H1 (cell line): Measurements from ENCODE around the gene TOR1B. TPM values are rescaled to one million over a fixed set of nuclear protein-coding genes. Genes with fewer than 3 reads are reported as not detected.

Experiments
- CTCF ChIA-PET: fragments of 300-600 bp; sonication (Branson Sonifier 250); formaldehyde crosslinking; loops from one replicate; lab custom pipeline; 2021; ENCODE audit not compliant: partially characterized antibody; lab: Charles Lee
- POLR2A ChIA-PET: fragments of 300-600 bp; sonication (Branson Sonifier 250); formaldehyde crosslinking; loops from one replicate; lab custom pipeline; 2021; ENCODE audit warnings: inconsistent platforms; ENCODE audit not compliant: partially characterized antibody; lab: Charles Lee
- DNase-seq, 2 experiments: peaks; one replicate each; pipeline versions ENCODE4 v3.0.0 to v3.0.0-alpha.2; 2010 to 2022; ENCODE audit warnings: low spot score in 2 of 2, low read depth in 1 of 2, mixed read lengths in 1 of 2
- FAIRE-seq: peaks from 2 replicates; lab custom pipeline; 2011; peaks lifted over from hg19 to GRCh38; lab: Jason Lieb, UNC
- H2AFZ ChIP-seq: 2 replicates; pipeline ENCODE4 v1.8.1; 2012; ENCODE audit warnings: low read length, inconsistent platforms
- H2AK5ac ChIP-seq: 2 replicates; pipeline ENCODE4 v1.6.1; 2013; ENCODE audit warnings: low read depth, low read length
- H2BK120ac ChIP-seq: replicated peaks from 2 replicates; pipeline ENCODE3; 2013; ENCODE audit warnings: low read depth, low read length, inconsistent platforms
- H2BK12ac ChIP-seq: 2 replicates; pipeline ENCODE4 v1.6.1; 2013; ENCODE audit warnings: low read depth, low read length
- H2BK15ac ChIP-seq: 2 replicates; pipeline ENCODE4 v1.6.1; 2013; ENCODE audit warnings: low read length
- H2BK20ac ChIP-seq: 2 replicates; pipeline ENCODE4 v1.6.1; 2013; ENCODE audit warnings: low read length
- H2BK5ac ChIP-seq: 2 replicates; pipeline ENCODE4 v1.6.1; 2013; ENCODE audit warnings: low read depth, low read length
- H3K14ac ChIP-seq: 2 replicates; pipeline ENCODE4 v1.6.1; 2013; ENCODE audit warnings: inconsistent platforms; ENCODE audit not compliant: insufficient read length
- H3K18ac ChIP-seq: 2 replicates; pipeline ENCODE4 v1.6.1; 2013; ENCODE audit warnings: low read length; ENCODE audit errors: extremely low read depth
- H3K23ac ChIP-seq: 2 replicates; pipeline ENCODE4 v1.6.1; 2013; ENCODE audit warnings: inconsistent platforms; ENCODE audit not compliant: insufficient read length
- H3K23me2 ChIP-seq: 2 replicates; pipeline ENCODE4 v1.6.1; 2013; ENCODE audit warnings: low read depth, low read length
- H3K27ac ChIP-seq: 2 replicates; pipeline ENCODE4 v1.6.1; 2011; ENCODE audit warnings: low read depth, low read length, inconsistent platforms
- H3K27me3 ChIP-seq, 4 experiments: replicated peaks in 1 of 4; 1 replicate in 1 of 4; 2 replicates in 3 of 4; pipeline versions ENCODE4 v1.6.1 to v1.8.1; 2011 to 2013; ENCODE audit warnings: low read length in 3 of 4, mild to moderate bottlenecking in 3 of 4, inconsistent platforms in 2 of 4, mixed read lengths in 2 of 4, moderate library complexity in 1 of 4; ENCODE audit not compliant: control insufficient read depth in 3 of 4, insufficient read depth in 3 of 4; ENCODE audit errors: extremely low read depth in 1 of 4
- H3K36me3 ChIP-seq, 4 experiments: 2 replicates each; pipeline versions ENCODE4 v1.6.1 to v1.8.1; 2011 to 2013; ENCODE audit warnings: mild to moderate bottlenecking in 4 of 4, low read length in 3 of 4, moderate library complexity in 2 of 4, control low read depth in 1 of 4, inconsistent platforms in 1 of 4; ENCODE audit not compliant: insufficient read depth in 4 of 4, control insufficient read depth in 2 of 4
- H3K4ac ChIP-seq: replicated peaks from 2 replicates; pipeline ENCODE3; 2013; ENCODE audit warnings: low read length, low read depth, mixed read lengths, inconsistent platforms; ENCODE audit not compliant: insufficient read length
- H3K4me1 ChIP-seq, 4 experiments: replicated peaks in 1 of 4; 1 replicate in 1 of 4; 2 replicates in 3 of 4; pipeline versions ENCODE4 v1.6.1 to v1.8.1; 2011 to 2013; ENCODE audit warnings: low read length in 3 of 4, inconsistent platforms in 2 of 4, mixed read lengths in 1 of 4; ENCODE audit not compliant: insufficient read depth in 4 of 4, control insufficient read depth in 3 of 4
- H3K4me2 ChIP-seq, 2 experiments: 2 replicates each; pipeline versions ENCODE4 v1.6.1 to v1.8.1; 2011 to 2013; ENCODE audit warnings: low read depth in 2 of 2, low read length in 2 of 2, control low read depth in 1 of 2, inconsistent platforms in 1 of 2, mild to moderate bottlenecking in 1 of 2; ENCODE audit not compliant: insufficient read depth in 1 of 2
- H3K4me3 ChIP-seq, 4 experiments: fragments of 200-600, 300-600 bp in 1 of 4; sonication (generic), shearing (Covaris generic), sonication (Bioruptor Twin) in 1 of 4; 2 replicates each; pipeline versions ENCODE4 v1.5.1 to v1.8.1; 2011 to 2016; ENCODE audit warnings: low read length in 4 of 4, low read depth in 3 of 4, control low read depth in 2 of 4, inconsistent platforms in 2 of 4, mild to moderate bottlenecking in 2 of 4, mixed read lengths in 1 of 4, moderate library complexity in 1 of 4; ENCODE audit not compliant: insufficient read depth in 2 of 4; ENCODE audit errors: extremely low read depth in 1 of 4
- H3K56ac ChIP-seq: replicated peaks from 2 replicates; pipeline ENCODE3; 2013; ENCODE audit warnings: low read depth, mild to moderate bottlenecking, mixed read lengths, low read length, inconsistent platforms; ENCODE audit not compliant: insufficient read length
- H3K79me1 ChIP-seq: 2 replicates; pipeline ENCODE4 v1.6.1; 2013; ENCODE audit warnings: low read depth, low read length, control low read depth
- H3K79me2 ChIP-seq, 2 experiments: 2 replicates each; pipeline versions ENCODE4 v1.6.1 to v1.8.1; 2012 to 2013; ENCODE audit warnings: low read length in 2 of 2, mild to moderate bottlenecking in 2 of 2, inconsistent platforms in 1 of 2; ENCODE audit not compliant: insufficient read depth in 2 of 2, control insufficient read depth in 1 of 2
- H3K9ac ChIP-seq, 4 experiments: replicated peaks in 1 of 4; 1 replicate in 1 of 4; 2 replicates in 3 of 4; pipeline versions ENCODE4 v1.6.1 to v1.8.1; 2011 to 2013; ENCODE audit warnings: low read depth in 3 of 4, low read length in 3 of 4, control low read depth in 2 of 4, mild to moderate bottlenecking in 2 of 4, moderate library complexity in 2 of 4, inconsistent platforms in 1 of 4; ENCODE audit errors: extremely low read depth in 1 of 4
- H3K9me3 ChIP-seq, 2 experiments: 2 replicates each; pipeline versions ENCODE4 v1.6.1 to v1.8.1; 2012 to 2013; ENCODE audit warnings: mild to moderate bottlenecking in 2 of 2, moderate library complexity in 2 of 2, control low read depth in 1 of 2, inconsistent platforms in 1 of 2, low read depth in 1 of 2, low read length in 1 of 2, mixed read lengths in 1 of 2; ENCODE audit not compliant: insufficient read depth in 2 of 2
- H4K20me1 ChIP-seq, 2 experiments: replicated peaks in 1 of 2; 2 replicates each; pipeline versions ENCODE3 to v1.8.1; 2011 to 2013; ENCODE audit warnings: inconsistent platforms in 2 of 2, low read length in 2 of 2, mild to moderate bottlenecking in 1 of 2; ENCODE audit not compliant: insufficient read depth in 2 of 2, control insufficient read depth in 1 of 2
- H4K5ac ChIP-seq: 2 replicates; pipeline ENCODE4 v1.6.1; 2013; ENCODE audit warnings: low read length, low read depth, mixed read lengths, inconsistent platforms; ENCODE audit not compliant: insufficient read length
- H4K8ac ChIP-seq: 2 replicates; pipeline ENCODE4 v1.8.0; 2013; ENCODE audit warnings: mild to moderate bottlenecking, moderate library complexity, low read length, inconsistent platforms; ENCODE audit not compliant: insufficient read depth; ENCODE audit errors: extremely low read depth
- H4K91ac ChIP-seq: replicated peaks from 2 replicates; pipeline ENCODE3; 2013; ENCODE audit warnings: low read length, mixed read lengths, inconsistent platforms; ENCODE audit not compliant: insufficient read length
- BCL11A ChIP-seq, 2 experiments: IDR thresholded peaks; one replicate each; pipeline ENCODE4 v1.6.1; 2011; ENCODE audit warnings: low read depth in 2 of 2, low read length in 2 of 2, mild to moderate bottlenecking in 2 of 2
- JUN ChIP-seq: IDR thresholded peaks from 2 replicates; pipeline ENCODE4 v1.6.1; 2011; ENCODE audit warnings: low read depth, mild to moderate bottlenecking, improper control_type of control experiment, low read length
- KDM4A ChIP-seq: IDR thresholded peaks from one replicate; pipeline ENCODE4 v1.7.1; 2012; ENCODE audit warnings: low read depth, mild to moderate bottlenecking, moderate library complexity, low read length, inconsistent platforms; ENCODE audit not compliant: severe bottlenecking
- MAX ChIP-seq: IDR thresholded peaks from 2 replicates; pipeline ENCODE4 v1.6.1; 2012; ENCODE audit warnings: inconsistent platforms
- TEAD4 ChIP-seq: IDR thresholded peaks from 2 replicates; pipeline ENCODE4 v1.6.1; 2012; ENCODE audit warnings: low read depth, low read length, inconsistent platforms, mixed read lengths
- WGBS, 2 experiments: shearing (Covaris generic) in 1 of 2; methylation state at CpG; one replicate each; pipeline versions ENCODE4 v1.1.6 to v1.1.7; 2013 to 2015; ENCODE audit warnings: low lambda C conversion rate in 2 of 2, mixed read lengths in 2 of 2, inconsistent platforms in 1 of 2, low coverage in 1 of 2, missing lambda C conversion rate in 1 of 2; ENCODE audit not compliant: insufficient replicate concordance in 2 of 2, insufficient coverage in 1 of 2, insufficient read length in 1 of 2; ENCODE audit errors: extremely low coverage in 1 of 2, missing lambda C conversion rate in 1 of 2; 5-methylcytosine and 5-hydroxymethylcytosine counted together
- polyA plus RNA-seq, 7 experiments: library from polyadenylated mRNA; depleted of rRNA in 3 of 7; stranded (reverse) in 5 of 7; unstranded in 2 of 7; fragments of >200 nt in 5 of 7; fragments of 200-250 nt in 2 of 7; gene quantifications; 1 replicate in 5 of 7; 2 replicates in 1 of 7; 4 replicates in 1 of 7; pipeline versions ENCODE4 v1.2.1 to v1.2.3, GENCODE V29; 2011 to 2013; ENCODE audit warnings: missing spikeins in 2 of 7, mixed read lengths in 2 of 7
- total RNA-seq: library from RNA; stranded (reverse); fragmentation: NEBNext Ultra II Directional; extraction: Animal tissue kit (Norgen Biotek cat#: 25700); gene quantifications from 2 replicates; pipeline ENCODE4 v1.2.1, GENCODE V29; 2021

TOR1B gene
- total and polyA plus RNA-seq, 2 of the 8 experiments (the other 6 are each of a cell fraction or from before 2014, with no cell fraction given) = 11.4 to 17.4 TPM

DNA sequence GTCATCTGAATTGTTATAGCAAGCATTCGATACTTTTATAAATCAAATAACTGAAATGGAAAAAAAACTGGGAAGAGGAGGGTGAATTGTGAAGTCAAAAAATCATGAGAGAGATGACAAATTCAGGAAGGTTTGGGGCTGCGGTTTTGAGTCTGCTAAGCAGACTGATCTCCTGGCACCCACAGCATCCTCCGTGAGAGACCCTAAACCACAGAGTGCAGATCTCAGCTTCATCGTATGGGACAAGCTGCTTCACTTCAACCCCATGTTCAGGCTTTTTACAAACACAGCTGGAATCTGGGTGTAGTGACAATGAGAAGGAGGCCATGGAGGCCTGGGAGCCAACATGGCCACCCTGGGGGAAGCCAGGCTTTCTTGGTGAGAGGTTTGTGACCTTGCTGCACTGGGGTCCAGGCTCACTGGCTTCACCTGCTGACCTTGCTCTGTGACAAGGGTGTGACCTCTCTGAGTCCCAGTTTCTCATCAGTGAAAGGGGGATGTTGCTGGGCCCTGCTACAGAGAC, 51.7 kb downstream of the TOR1B start:
- H3K27me3 ChIP-seq = no peaks in the 10 kb centered on the region
- POLR2A ChIA-PET = interaction anchor here (1.5 kb wide), 1 partner anchor 9 kb away, joined by 3 read pairs; no protein-coding TSS in a partner anchor
- no peak overlapping the region for H2BK15ac ChIP-seq
- no peak overlapping the region for H3K27ac ChIP-seq
- H4K5ac ChIP-seq = no peak overlapping the region
- H3K4me3 ChIP-seq = no peak overlapping the region
- H3K18ac ChIP-seq = no peak overlapping the region
- no peak overlapping the region for H3K4ac ChIP-seq
- no peak overlapping the region for H3K23ac ChIP-seq
- no peak overlapping the region for H3K4me2 ChIP-seq
- no peaks in the 10 kb centered on the region for H3K79me1 ChIP-seq
- H2BK20ac ChIP-seq = no peak overlapping the region
- H2BK120ac ChIP-seq = no peak overlapping the region
- no peaks in the 10 kb centered on the region for H3K4me1 ChIP-seq
- H2BK5ac ChIP-seq = no peak overlapping the region
- H4K91ac ChIP-seq = no peak overlapping the region
- no peak for DNase-seq
- CTCF ChIA-PET = interaction anchor here (0.9 kb wide), 1 partner anchor 432 kb away, joined by 3 read pairs; no protein-coding TSS in a partner anchor
- TF ChIP-seq TEAD4 = no peak
- no peak for TF ChIP-seq BCL11A (IDR thresholded peaks at IDR 0.05; ENCODE audit: low read depth in 2 of 2, low read length in 2 of 2)
- TF ChIP-seq KDM4A = no peak
- no peak for TF ChIP-seq JUN
- TF ChIP-seq MAX = no peak
- TF ChIP-seq, all 59 proteins: peak for 0
- Histone ChIP-seq H2AK5ac (no peak overlapping the region), H3K56ac (no peak overlapping the region), H2AFZ (no peak overlapping the region), H3K9me3 (no peaks in the 10 kb centered on the region), H4K20me1 (peaks cover 4% of the 10 kb centered on the region in 2 experiments), H3K9ac (no peak overlapping the region), H3K79me2 (no peaks in the 10 kb centered on the region), H3K14ac (no peak overlapping the region), H2BK12ac (no peak overlapping the region), H3K36me3 (peaks cover 0 to 9% (median 1%) of the 10 kb centered on the region in 4 experiments; a peak in 2 of 8 replicates), H3K23me2 (no peaks in the 10 kb centered on the region), H4K8ac (no peak overlapping the region)
- WGBS, 2 experiments = 91% methylated on average over 4 of the region's 4 CpGs; no CpG with 5 or more reads in 1 of the 2 experiments
- FAIRE-seq = no peak
